Endodermal cell (in vitro differentiated cells): Measurements from ENCODE around the gene VAV1. TPM values are rescaled to one million over a fixed set of nuclear protein-coding genes. Genes with fewer than 3 reads are reported as not detected.

ENCODE experiments used
- DNase-seq: peaks from one replicate; pipeline ENCODE4 v3.0.0-alpha.2; 2017
- H3K27ac ChIP-seq: 2 replicates; pipeline ENCODE4 v1.5.1; 2013; ENCODE audit warnings: mild to moderate bottlenecking, low read depth, low read length, moderate library complexity
- H3K27me3 ChIP-seq: 2 replicates; pipeline ENCODE4 v1.6.1; 2013; ENCODE audit warnings: mild to moderate bottlenecking, low read length, moderate library complexity; ENCODE audit not compliant: insufficient read depth, control insufficient read depth, poor library complexity, severe bottlenecking
- H3K36me3 ChIP-seq: 2 replicates; pipeline ENCODE4 v1.7.0; 2013; ENCODE audit warnings: mild to moderate bottlenecking, low read length, moderate library complexity; ENCODE audit not compliant: control insufficient read depth, insufficient read depth
- H3K4me1 ChIP-seq: one replicate; pipeline ENCODE4 v1.7.0; 2013; ENCODE audit warnings: low read length; ENCODE audit not compliant: control insufficient read depth, insufficient read depth
- H3K4me3 ChIP-seq: 2 replicates; pipeline ENCODE4 v1.5.1; 2013; ENCODE audit warnings: mild to moderate bottlenecking, low read length, moderate library complexity
- H3K9ac ChIP-seq: 2 replicates; pipeline ENCODE4 v1.6.1; 2013; ENCODE audit warnings: mild to moderate bottlenecking, low read length, moderate library complexity; ENCODE audit not compliant: poor library complexity, severe bottlenecking; ENCODE audit errors: extremely low read depth
- H3K9me3 ChIP-seq: 2 replicates; pipeline ENCODE4 v1.6.1; 2013; ENCODE audit warnings: mild to moderate bottlenecking, low read length, moderate library complexity; ENCODE audit not compliant: control insufficient read depth
- H3K27ac Mint-ChIP-seq: 2 replicates; pipeline ENCODE4 v1.8.0; 2020; ENCODE audit warnings: mixed read lengths
- H3K27me3 Mint-ChIP-seq: 2 replicates; pipeline ENCODE4 v1.8.0; 2021; ENCODE audit warnings: mild to moderate bottlenecking, mixed read lengths; ENCODE audit not compliant: insufficient read depth
- H3K36me3 Mint-ChIP-seq: 2 replicates; pipeline ENCODE4 v1.8.0; 2020; ENCODE audit warnings: low read depth, mixed read lengths
- H3K4me1 Mint-ChIP-seq: 2 replicates; pipeline ENCODE4 v1.8.0; 2020; ENCODE audit warnings: mixed read lengths
- H3K4me3 Mint-ChIP-seq: 2 replicates; pipeline ENCODE4 v1.8.0; 2020; ENCODE audit warnings: mild to moderate bottlenecking, moderate library complexity, mixed read lengths
- H3K9me3 Mint-ChIP-seq: 2 replicates; pipeline ENCODE4 v1.8.0; 2020; ENCODE audit warnings: mild to moderate bottlenecking, mixed read lengths
- WGBS, 2 experiments: methylation state at CpG; one replicate each; pipeline versions ENCODE4 v1.1.5 to v1.1.7; 2013; ENCODE audit warnings: missing lambda C conversion rate in 2 of 2, mixed read lengths in 1 of 2; ENCODE audit not compliant: insufficient coverage in 1 of 2, insufficient read length in 1 of 2; 5-methylcytosine and 5-hydroxymethylcytosine counted together
- total RNA-seq, 2 donors: library from RNA; stranded (reverse); fragmentation: NEBNext Ultra II Directional in 1 of 2; extraction: Animal tissue kit (Norgen Biotek cat#: 25700) in 1 of 2; gene quantifications; 2 replicates in 1 of 2; 3 replicates in 1 of 2; pipeline ENCODE4 v1.2.1, GENCODE V29; 2021
- TF ChIP-seq, protein P1 (sequence below): fragments of 200-600 bp; sonication (generic); conservative IDR thresholded peaks from 2 replicates; pipeline ENCODE4 v1.5.0; 2021; ENCODE audit warnings: antibody characterized with exemption, mild to moderate bottlenecking

The VAV1 gene
- total RNA-seq, 2 donors from 2014 or later = not detected

DNA sequence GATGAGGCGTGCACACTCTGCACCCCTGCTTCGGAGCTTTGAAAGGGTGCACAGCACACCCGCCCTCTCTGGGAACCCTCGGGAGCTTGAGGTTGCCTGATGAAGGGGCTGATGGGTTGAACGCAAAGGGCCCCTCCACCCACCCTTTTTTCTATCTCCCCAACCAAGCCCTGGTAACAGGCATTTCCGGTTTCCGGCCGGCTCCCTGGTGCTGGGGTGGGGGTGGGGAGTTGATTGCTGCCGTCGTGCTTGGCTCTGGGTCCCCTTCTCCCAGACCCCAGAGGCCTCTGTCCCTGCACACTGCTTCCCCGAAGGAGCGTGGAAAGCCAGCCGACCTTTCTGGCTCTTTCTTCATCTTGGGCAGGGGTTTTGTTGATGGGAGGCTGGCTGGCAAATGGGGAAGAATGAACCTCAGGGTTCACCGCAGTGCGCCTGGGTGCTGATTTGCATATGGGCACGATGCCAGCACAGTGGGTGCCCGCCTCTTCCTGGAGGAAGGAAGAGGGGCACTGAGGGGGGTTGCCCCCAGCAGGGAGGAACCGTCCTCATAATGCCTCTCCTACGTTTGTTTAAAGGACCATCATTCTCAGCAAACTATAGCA, 29.1 kb downstream of the VAV1 start:
- TF ChIP-seq, protein P1, sequence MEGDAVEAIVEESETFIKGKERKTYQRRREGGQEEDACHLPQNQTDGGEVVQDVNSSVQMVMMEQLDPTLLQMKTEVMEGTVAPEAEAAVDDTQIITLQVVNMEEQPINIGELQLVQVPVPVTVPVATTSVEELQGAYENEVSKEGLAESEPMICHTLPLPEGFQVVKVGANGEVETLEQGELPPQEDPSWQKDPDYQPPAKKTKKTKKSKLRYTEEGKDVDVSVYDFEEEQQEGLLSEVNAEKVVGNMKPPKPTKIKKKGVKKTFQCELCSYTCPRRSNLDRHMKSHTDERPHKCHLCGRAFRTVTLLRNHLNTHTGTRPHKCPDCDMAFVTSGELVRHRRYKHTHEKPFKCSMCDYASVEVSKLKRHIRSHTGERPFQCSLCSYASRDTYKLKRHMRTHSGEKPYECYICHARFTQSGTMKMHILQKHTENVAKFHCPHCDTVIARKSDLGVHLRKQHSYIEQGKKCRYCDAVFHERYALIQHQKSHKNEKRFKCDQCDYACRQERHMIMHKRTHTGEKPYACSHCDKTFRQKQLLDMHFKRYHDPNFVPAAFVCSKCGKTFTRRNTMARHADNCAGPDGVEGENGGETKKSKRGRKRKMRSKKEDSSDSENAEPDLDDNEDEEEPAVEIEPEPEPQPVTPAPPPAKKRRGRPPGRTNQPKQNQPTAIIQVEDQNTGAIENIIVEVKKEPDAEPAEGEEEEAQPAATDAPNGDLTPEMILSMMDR = no peak
- Mint-ChIP-seq H3K4me1 (peaks cover 4% of the 10 kb centered on the region), H3K27ac (no peak overlapping the region), H3K4me3 (no peak overlapping the region), H3K9me3 (peaks cover 15% of the 10 kb centered on the region), H3K36me3 (no peaks in the 10 kb centered on the region), H3K27me3 (peaks cover 2% of the 10 kb centered on the region)
- H3K4me1 ChIP-seq = no peaks in the 10 kb centered on the region
- no peaks in the 10 kb centered on the region for H3K36me3 ChIP-seq
- H3K4me3 ChIP-seq = no peak overlapping the region
- 74 to 100% methylated on average over 1 to 14 of the region's 19 CpGs for WGBS, 2 experiments
- H3K9me3 ChIP-seq = peaks cover 22% of the 10 kb centered on the region
- no peak overlapping the region for H3K9ac ChIP-seq
- H3K27me3 ChIP-seq = no peaks in the 10 kb centered on the region
- H3K27ac ChIP-seq = no peak overlapping the region
- peak; percentile 85 for DNase-seq

DNA sequence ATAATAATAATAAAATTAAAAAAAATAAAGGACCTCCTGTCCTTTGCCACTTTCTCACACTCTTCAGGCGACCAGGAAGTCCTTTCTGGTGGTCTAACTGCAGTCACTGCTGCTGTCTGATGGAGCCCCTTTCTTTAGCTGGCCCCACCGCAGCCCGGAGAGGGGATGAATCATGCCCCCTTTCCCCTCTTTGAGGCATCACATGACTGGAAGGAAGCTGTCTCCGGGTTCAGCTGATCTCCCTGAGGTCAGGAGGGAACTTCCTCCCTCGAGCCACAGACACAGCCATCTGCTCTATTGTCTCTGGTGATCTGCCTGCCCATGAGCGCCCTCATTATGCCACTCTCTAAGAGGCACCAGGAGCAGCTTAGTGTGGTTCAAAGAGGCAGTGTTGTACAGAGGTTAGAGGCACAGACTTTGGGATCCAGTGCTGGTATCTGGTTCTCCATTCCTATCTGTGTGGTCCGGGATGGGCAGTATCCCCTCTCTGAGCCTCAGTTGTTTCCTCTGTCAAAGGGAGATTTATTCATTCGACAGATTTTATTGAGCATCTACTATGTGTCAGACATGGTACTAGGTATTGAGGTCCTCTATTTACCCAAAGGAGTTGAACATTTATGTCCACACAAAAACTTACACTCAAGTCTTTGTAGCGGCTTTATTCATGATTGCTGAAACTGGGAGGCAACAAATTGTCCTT, 30.0 kb downstream of the VAV1 start:
- no peak overlapping the region for H3K9ac ChIP-seq
- H3K4me3 ChIP-seq = no peak overlapping the region
- WGBS, 2 experiments = 63 to 70% methylated on average over 2 to 9 of the region's 9 CpGs
- H3K27me3 ChIP-seq = no peaks in the 10 kb centered on the region
- H3K36me3 ChIP-seq = no peaks in the 10 kb centered on the region
- TF ChIP-seq, protein P1 = no peak
- Mint-ChIP-seq H3K9me3 (peaks cover 16% of the 10 kb centered on the region), H3K4me1 (peaks cover 4% of the 10 kb centered on the region), H3K36me3 (no peaks in the 10 kb centered on the region), H3K27me3 (peaks cover 4% of the 10 kb centered on the region), H3K4me3 (no peak overlapping the region), H3K27ac (no peak overlapping the region)
- H3K9me3 ChIP-seq = peaks cover 21% of the 10 kb centered on the region
- peak; percentile 56 for DNase-seq
- H3K4me1 ChIP-seq = no peaks in the 10 kb centered on the region
- H3K27ac ChIP-seq = no peak overlapping the region

DNA sequence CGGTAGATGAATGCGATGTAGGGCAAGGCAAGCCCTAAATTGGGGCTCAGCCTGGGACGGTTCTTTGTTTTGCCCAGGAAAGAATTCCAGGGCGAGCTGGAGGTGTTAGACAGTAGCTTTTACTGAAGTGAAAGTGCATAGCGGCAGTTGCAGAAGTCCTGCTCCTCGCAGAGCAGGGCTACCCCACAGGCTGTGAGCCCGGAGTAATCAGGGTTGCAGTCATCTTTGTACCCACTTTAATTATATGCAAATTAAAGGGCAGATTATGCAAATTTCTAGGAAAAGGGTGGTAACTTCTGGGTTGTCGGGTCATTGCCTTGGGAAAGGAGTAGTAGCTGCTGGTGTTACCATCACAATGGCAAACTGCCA, 30.5 kb downstream of the VAV1 start:
- Histone ChIP-seq H3K4me3 (no peak overlapping the region), H3K27me3 (no peaks in the 10 kb centered on the region), H3K36me3 (no peaks in the 10 kb centered on the region), H3K9ac (no peak overlapping the region), H3K27ac (no peak overlapping the region), H3K4me1 (no peaks in the 10 kb centered on the region), H3K9me3 (peaks cover 22% of the 10 kb centered on the region)
- H3K27me3 Mint-ChIP-seq = peaks cover 4% of the 10 kb centered on the region
- no peak overlapping the region for H3K27ac Mint-ChIP-seq
- H3K9me3 Mint-ChIP-seq = peaks cover 17% of the 10 kb centered on the region
- no peaks in the 10 kb centered on the region for H3K36me3 Mint-ChIP-seq
- H3K4me3 Mint-ChIP-seq = no peak overlapping the region
- peaks cover 4% of the 10 kb centered on the region for H3K4me1 Mint-ChIP-seq
- TF ChIP-seq, protein P1 = no peak
- 74 to 82% methylated on average over 6 to 8 of the region's 8 CpGs for WGBS, 2 experiments
- no peak for DNase-seq
